Kidney capillary endothelial cell (primary cell): ENCODE data around the gene NFKB2.
A peak's percentile ranks its signal among the peaks of the same experiment; 100 is the strongest.

Experiments used
- DNase-seq: peaks from one replicate; pipeline ENCODE4 v3.0.0-alpha.2; 2018; ENCODE audit warnings: low spot score

Gene NFKB2

GRCh38 chr10:102395400-102396316 is at the start of gene NFKB2:
TSS of gene NFKB2 (plus strand) at chr10:102395705. CDS start at chr10:102395960, 255 bp downstream.
- DNase-seq: peak; percentile 59

DNA sequence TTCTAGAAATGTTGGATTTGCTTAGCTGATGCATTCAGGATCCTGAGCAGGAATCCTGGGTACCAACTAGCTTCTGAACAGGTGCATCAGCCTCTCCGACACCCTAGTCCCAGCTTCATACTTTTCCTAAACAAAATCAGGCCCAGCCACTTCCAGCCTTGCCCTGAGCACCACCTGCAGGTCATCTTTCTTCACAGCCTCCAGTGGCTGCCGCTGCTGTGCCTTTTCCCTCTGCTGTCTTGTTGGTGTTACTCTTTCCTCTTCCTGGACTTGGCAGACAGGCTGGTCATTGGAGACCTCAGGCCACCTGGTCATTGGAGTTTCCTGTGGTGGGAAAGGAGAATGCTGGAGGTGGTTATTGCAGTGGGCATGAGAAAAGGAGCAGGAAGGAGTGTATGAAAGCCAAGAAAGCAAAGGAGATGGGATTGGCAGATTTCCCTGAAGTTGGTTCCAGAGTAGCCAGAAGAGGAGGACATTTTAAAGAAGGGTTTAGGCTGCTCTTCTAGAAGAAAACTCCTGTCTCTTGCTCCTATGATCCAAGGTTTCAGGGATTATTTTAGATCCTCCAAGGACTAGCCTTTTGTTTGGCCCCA is 48.2 kb upstream of the NFKB2 start:
- DNase-seq: peak; percentile 60

DNA sequence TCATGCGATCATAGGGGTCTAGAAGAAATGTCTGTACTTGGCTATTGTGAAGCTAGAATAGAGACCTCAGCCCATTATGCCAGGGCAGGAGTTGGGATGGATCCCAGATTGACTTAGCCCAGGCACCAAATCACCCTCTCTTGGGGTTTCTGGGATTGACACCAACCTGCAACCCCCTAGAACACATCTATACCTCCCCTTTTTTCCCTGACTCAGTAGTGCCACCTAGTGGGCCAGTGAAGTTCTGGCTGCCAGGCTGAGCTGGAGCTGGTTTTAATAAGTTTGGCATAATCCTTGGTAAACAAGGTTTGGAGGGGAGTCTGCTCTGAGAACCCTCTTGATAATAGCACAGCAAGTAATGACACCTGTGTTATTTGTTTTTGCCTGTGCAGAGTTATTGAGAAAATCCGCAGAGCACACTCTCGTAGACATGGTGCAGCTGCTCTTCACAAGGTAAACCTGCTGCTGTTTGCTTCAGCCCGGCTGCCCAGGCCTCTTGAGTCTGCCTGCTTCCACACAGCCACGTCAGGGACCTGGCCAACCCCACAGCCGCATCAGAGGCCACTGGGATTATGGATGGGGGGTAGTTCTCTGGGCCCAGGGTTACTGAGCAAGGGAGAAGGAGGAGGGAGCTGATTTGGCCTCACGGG is 43.3 kb upstream of the NFKB2 start:
- DNase-seq: peak; percentile 48

- DNase-seq: no peak
Measured at GRCh38 chr10:102354451-102354850, 41.1 kb upstream of the NFKB2 start.

- DNase-seq: no peak
Measured at GRCh38 chr10:102358712-102359382, 36.7 kb upstream of the NFKB2 start.

GRCh38 chr10:102367441-102367840 is 28.1 kb upstream of the NFKB2 start:
- DNase-seq: no peak

DNA sequence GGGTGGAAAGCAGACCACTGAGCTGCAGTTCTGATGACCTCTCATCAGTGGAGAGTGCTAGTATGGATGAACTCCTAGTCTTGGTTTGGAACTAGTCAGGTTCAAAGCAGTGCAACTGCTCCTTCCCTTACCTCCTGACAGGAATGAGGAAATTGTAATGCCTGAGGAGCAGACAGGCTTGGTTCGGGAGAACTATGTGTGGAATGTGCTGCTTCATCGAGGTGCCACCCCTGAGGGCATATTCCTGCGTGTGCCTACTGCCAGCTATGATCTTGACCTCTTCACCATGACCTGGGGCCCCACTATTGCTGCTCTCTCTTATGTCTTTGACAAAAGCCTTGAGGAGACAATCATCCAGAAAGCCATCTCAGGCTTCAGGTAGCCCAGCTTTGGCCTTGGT is 27.4 kb upstream of the NFKB2 start:
- DNase-seq: no peak

- no peak for DNase-seq
Measured at GRCh38 chr10:102371295-102371694, 24.2 kb upstream of the NFKB2 start.

GRCh38 chr10:102375250-102375649 is 20.3 kb upstream of the NFKB2 start:
- DNase-seq: no peak

DNA sequence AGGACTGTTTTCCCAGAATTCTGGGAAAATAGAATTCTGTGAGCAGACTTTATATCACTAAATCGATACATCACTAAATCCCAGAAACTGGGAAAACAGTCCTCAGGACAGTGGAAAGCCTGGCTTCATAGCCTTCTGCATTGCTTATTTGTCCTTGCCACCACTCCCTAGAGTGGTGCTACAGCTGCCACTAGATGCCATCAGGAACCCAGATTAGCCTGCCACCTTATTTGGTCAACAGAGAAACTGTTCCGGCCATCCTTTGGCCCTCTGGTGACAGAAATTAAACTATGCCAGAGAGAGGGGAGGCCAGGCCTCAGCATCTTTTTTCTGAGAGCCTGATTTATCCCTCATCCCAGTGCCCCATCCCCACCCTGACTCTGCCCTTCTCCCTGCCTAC is 19.6 kb upstream of the NFKB2 start:
- no peak for DNase-seq

- DNase-seq: no peak
Measured at GRCh38 chr10:102376901-102377300, 18.6 kb upstream of the NFKB2 start.

DNA sequence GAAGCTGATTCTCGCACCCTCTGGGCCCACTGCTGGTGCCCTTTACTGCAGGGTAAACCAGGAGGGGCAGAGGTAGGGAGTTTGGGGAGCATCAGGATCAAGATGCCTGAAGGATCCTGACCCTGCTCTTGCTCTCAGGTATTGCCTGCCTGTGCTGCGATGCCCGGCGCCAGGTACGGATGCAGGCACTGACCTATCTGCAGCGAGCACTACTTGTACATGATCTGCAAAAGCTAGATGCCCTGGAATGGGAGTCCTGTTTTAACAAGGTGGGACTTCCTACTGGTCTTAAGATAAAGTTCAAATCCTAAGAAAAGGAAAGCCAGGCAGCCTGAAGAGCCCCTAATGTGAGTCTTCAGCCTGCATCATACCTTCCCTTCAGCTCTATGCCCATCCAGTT is 16.1 kb upstream of the NFKB2 start:
- DNase-seq: no peak

DNA sequence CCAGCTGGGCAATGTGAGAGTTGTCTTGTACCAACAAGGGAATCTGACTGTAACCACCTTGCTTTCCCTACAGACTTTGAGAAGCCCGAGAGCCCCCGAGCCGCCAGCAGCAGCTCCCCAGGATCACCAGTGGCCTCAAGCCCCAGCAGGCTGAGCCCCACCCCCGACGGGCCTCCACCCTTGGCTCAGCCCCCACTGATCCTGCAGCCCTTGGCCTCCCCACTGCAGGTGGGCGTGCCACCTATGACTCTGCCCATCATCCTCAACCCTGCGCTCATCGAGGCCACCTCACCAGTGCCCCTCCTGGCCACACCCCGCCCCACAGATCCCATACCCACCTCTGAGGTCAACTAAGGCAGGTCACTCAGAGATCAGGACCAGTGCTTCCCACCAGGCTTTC is 13.5 kb upstream of the NFKB2 start:
- DNase-seq: no peak

- DNase-seq: no peak
Measured at GRCh38 chr10:102382871-102383270, 12.6 kb upstream of the NFKB2 start.

DNA sequence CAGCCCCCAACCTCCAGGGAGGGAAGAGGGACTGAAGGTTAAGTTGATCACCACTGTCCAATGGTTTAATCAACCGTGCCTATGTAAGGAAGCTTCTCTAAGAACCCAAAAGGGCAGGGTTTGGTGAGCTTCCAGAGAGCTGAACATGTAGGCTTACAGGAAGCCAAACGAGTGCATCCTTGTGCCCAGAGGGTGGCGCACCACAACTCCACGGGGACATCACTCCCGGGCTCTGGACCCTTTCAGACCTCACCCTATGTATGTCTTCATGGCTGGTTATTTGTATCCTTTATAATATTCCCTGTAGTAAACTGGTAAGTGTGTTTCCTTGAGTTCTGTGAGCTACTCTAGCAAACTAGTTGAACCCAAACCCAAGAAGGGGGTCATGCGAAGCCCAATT is 11.5 kb upstream of the NFKB2 start:
- DNase-seq: no peak

GRCh38 chr10:102384606-102385429 is 10.7 kb upstream of the NFKB2 start:
- no peak for DNase-seq

DNA sequence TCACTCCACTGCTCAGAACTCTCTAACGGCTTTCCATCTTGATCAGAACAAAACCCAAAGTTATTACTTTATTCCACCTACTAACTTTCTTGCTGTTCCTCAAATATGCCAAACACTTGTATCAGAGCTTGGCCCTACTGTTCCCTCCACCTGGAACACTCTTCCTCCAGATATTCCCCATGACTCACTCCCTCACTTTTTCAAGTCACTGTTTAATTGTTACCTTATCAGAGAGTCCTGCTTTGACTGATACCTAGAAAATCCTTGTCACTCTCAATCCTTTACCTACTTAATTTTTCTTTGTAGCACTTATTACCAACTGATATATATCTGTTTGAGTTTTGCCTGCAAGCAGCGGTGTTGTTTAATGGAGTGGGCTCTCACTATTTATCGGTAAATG is 5.6 kb upstream of the NFKB2 start:
- no peak for DNase-seq

- no peak for DNase-seq
Measured at GRCh38 chr10:102392306-102392705, 3.2 kb upstream of the NFKB2 start.

GRCh38 chr10:102393411-102394078 is 2.0 kb upstream of the NFKB2 start:
- no peak for DNase-seq

GRCh38 chr10:102394079-102394800 is 1.3 kb upstream of the NFKB2 start:
- DNase-seq: peak; percentile 81
